Heart right ventricle (tissue), 16 donors: Measurements from ENCODE around the gene DISP2. TPM values are rescaled to one million over a fixed set of nuclear protein-coding genes. Genes with fewer than 3 reads are reported as not detected.
A peak's percentile ranks its signal among the peaks of the same experiment; 100 is the strongest.

Source experiments
- ATAC-seq, 8 donors: fragments of 200-7000 bp; cut with Tn5 transposase; one replicate each; pipeline ENCODE4 v1.9.1; 2020; ENCODE audit warnings: mild to moderate bottlenecking in 8 of 8, moderate library complexity in 8 of 8, moderate number of reproducible peaks in 1 of 8
- DNase-seq, 2 donors: peaks; one replicate each; pipeline ENCODE4 v3.0.0-alpha.2; 2020
- H3K27ac ChIP-seq, 10 donors: fragments of 200-600 bp; sonication (generic) in 2 of 10; one replicate each; pipeline versions ENCODE4 v1.5.0 to v1.8.0; 2020 to 2022; ENCODE audit warnings: mild to moderate bottlenecking in 3 of 10
- H3K27me3 ChIP-seq, 7 donors: fragments of 200-600 bp; one replicate each; pipeline ENCODE4 v1.8.0; 2021 to 2022; ENCODE audit warnings: mild to moderate bottlenecking in 2 of 7
- H3K36me3 ChIP-seq, 9 donors: fragments of 200-600 bp; sonication (generic) in 1 of 9; one replicate each; pipeline versions ENCODE4 v1.5.0 to v1.8.0; 2020 to 2022; ENCODE audit warnings: mild to moderate bottlenecking in 2 of 9
- H3K4me1 ChIP-seq, 9 donors: fragments of 200-600 bp; sonication (generic) in 1 of 9; one replicate each; pipeline versions ENCODE4 v1.5.0 to v1.8.0; 2020 to 2022; ENCODE audit warnings: mild to moderate bottlenecking in 4 of 9
- H3K4me3 ChIP-seq, 10 donors: fragments of 200-600 bp; sonication (generic) in 2 of 10; one replicate each; pipeline versions ENCODE4 v1.5.0 to v1.8.0; 2020 to 2022; ENCODE audit warnings: mild to moderate bottlenecking in 7 of 10, moderate library complexity in 2 of 10
- H3K9me3 ChIP-seq, 11 donors: fragments of 200-600 bp in 10 of 11; sonication (generic) in 2 of 11; one replicate each; pipeline versions ENCODE4 v1.5.0 to v1.8.0; 2013 to 2022; ENCODE audit warnings: mild to moderate bottlenecking in 2 of 11, control low read depth in 1 of 11, moderate library complexity in 1 of 11
- CTCF ChIP-seq, 9 donors: fragments of 200-600 bp; sonication (generic) in 2 of 9; IDR thresholded peaks; one replicate each; pipeline versions ENCODE4 v1.5.0 to v1.8.0; 2021 to 2022; ENCODE audit warnings: antibody characterized with exemption in 9 of 9, mild to moderate bottlenecking in 5 of 9, moderate library complexity in 1 of 9
- WGBS, 2 donors: extraction: QIAGEN DNeasy Blood & Tissue Kit; methylation state at CpG; one replicate each; pipeline ENCODE4 v1.1.7; 2013; ENCODE audit warnings: inconsistent platforms in 1 of 2; 5-methylcytosine and 5-hydroxymethylcytosine counted together
- intact Hi-C, 10 donors: fragments of 100-400 bp; cut with DNase I; formaldehyde crosslinking; loops; one replicate each; pipeline versions ENCODE4 v1.11.1 to v1.14.2; 2022
- polyA plus RNA-seq, 2 donors: library from polyadenylated mRNA; stranded (reverse); fragments of 200-250 nt; gene quantifications; one replicate each; pipeline ENCODE4 v1.2.3, GENCODE V29; 2013
- total RNA-seq, 10 donors: library from RNA; stranded (reverse); fragmentation: NEBNext Ultra II Directional in 3 of 10; extraction: Animal tissue kit (Norgen Biotek cat#: 25700) in 3 of 10; gene quantifications; one replicate each; pipeline versions ENCODE4 v1.2.1 to v1.2.4, GENCODE V29; 2021 to 2023
- donor health status: Arrhythmogenic right ventricular cardiomyopathy.
- donor health status: ischemic (EF 13 %, LVEDD 7.1; RV severe dilation, severe dysfunction).
- donor health status: healthy with polysubstance abuse.
- donor health status: DM: no; HTN: yes; CAD: no.
- donor health status: DM: no; HTN: no; CAD: no.
- donor health status: ischemic (EF 25% LVEDD 6.9; RV normal size, moderate dysfunction).
- donor health status: ischemic (EF 25% LVEDD 5.7; RV mildly dilated, moderate dysfunction).
- donor health status: healthy.
- donor health status: DM: yes; HTN: yes; CAD: no.
- donor health status: Ischemic cardiomyopathy.
- donor health status: ischemic (EF 35%, LVEDD 5.7; RV mildly dilated, moderate dysfunction).
- donor health status: nonischemic (EF 11% LVEDD 7.7; RV severe dilation, severe dysfunction).
- donor health status: DM: yes; HTN: yes; CAD: no.
- donor health status: PGD.
- donor health status: ischemic (EF 29% LVEDD 5.4; RV normal size, mild dysfunction).
- donor health status: nonischemic (EF 23%, LVEDD 6.1; RV moderate dilation, normal function).

Gene DISP2
- total and polyA plus RNA-seq, 12 donors: 0.08 to 2.7 (median 0.71) TPM

- DNase-seq (no peak), ATAC-seq (peak in 4 of 8 donors; percentile 13 to 78 (median 44))
- Histone ChIP-seq H3K9me3 (no peaks in the 10 kb centered on the region), H3K36me3 (peaks cover 0 to 74% (median 19%) of the 10 kb centered on the region in 9 donors), H3K27ac (peak overlapping the region in 1 of 10 donors; percentile 51), H3K4me3 (no peak overlapping the region), H3K27me3 (no peaks in the 10 kb centered on the region), H3K4me1 (peaks cover 0 to 23% (median 0%) of the 10 kb centered on the region in 9 donors)
- intact Hi-C loops: no loop called here
- TF ChIP-seq CTCF (IDR thresholded peaks at IDR 0.05): no peak
- 92 to 94% methylated on average over 13 of the region's 13 CpGs for WGBS, 2 donors
Observed at GRCh38 chr15:40388941-40389823, 31.2 kb downstream of the DISP2 start.

- no peak overlapping the region for H3K4me3 ChIP-seq
- WGBS, 2 donors: 98 to 99% methylated on average over 2 of the region's 2 CpGs
- H3K9me3 ChIP-seq: no peaks in the 10 kb centered on the region
- peaks cover 0 to 78% (median 19%) of the 10 kb centered on the region in 9 donors for H3K36me3 ChIP-seq
- intact Hi-C loops: loop anchor here in 1 of 10 donors (10.0 kb wide), 1 partner anchor 175 kb away; no protein-coding TSS in a partner anchor
- H3K27me3 ChIP-seq: no peaks in the 10 kb centered on the region
- TF ChIP-seq CTCF (IDR thresholded peaks at IDR 0.05): no peak
- ATAC-seq: no peak
- H3K27ac ChIP-seq: peak overlapping the region in 1 of 10 donors; percentile 51
- no peak for DNase-seq
- peaks cover 0 to 17% (median 0%) of the 10 kb centered on the region in 9 donors for H3K4me1 ChIP-seq
Observed at GRCh38 chr15:40389824-40390595, 32.0 kb downstream of the DISP2 start.

DNA sequence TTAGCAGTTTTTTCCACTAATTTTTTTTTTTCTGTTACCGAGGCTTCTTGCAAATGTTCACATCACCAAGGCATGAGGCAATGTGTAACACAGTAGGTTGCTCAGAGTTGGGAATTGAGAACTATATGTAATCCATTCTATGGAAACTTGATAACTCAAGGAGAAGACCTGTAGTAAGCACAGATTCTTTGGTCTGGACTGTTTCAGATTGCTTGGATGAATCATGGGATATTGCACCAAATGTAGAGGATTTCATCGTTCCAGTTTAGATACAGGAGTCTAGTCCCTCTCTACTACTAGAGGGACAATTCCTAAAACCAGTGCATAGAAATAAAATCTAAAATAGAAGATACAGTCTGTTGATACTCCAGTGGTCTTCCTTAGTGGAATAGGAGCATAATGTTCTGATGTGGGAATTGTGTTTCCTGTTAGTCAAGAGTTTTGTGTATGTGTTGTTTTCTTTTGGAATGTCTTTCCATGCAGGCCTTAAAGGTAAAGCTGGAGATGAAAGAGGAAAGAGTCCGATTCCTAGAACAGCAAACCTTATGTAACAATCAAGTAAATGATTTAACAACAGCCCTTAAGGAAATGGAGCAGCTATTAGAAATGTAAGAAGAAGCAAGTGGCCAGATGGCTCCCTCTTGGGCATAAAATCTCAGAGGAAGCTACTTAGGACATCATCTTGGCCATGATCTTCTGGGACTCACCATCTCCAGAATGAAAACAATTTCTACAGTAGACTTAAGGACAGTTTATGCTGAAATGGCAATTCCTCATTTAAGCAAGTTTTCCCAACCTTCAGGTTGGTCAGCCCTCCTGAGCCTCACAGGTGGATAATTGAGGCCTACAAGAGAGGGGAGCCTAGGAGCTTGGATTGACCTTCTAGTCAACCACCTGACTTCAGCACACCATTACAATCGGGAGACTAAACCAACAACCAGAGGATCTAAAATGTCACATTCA lies 35.2 kb downstream of the DISP2 start:
- TF ChIP-seq CTCF (IDR thresholded peaks at IDR 0.05): no peak
- Histone ChIP-seq H3K4me3 (no peak overlapping the region), H3K36me3 (peaks cover 0 to 57% (median 19%) of the 10 kb centered on the region in 9 donors), H3K9me3 (no peaks in the 10 kb centered on the region), H3K27me3 (no peaks in the 10 kb centered on the region), H3K4me1 (peaks cover 0 to 33% (median 0%) of the 10 kb centered on the region in 9 donors), H3K27ac (no peak overlapping the region)
- intact Hi-C loops: loop anchor here in 1 of 10 donors (10.0 kb wide), 1 partner anchor 178 kb away; no protein-coding TSS in a partner anchor
- ATAC-seq (no peak), DNase-seq (no peak)
- WGBS, 2 donors: 96 to 97% methylated on average over 4 of the region's 4 CpGs
